ENCODE measurements around the gene ITGA1.
A peak's percentile ranks its signal among the peaks of the same experiment; 100 is the strongest.

The ITGA1 gene

GRCh38 chr5:52804981-52805380 is 17.3 kb downstream of the ITGA1 start:
- H3K27ac ChIP-seq (ENCODE audit: insufficient read depth in 1 of 2, low read depth in 1 of 2, low read length in 2 of 2, poor library complexity in 1 of 2, severe bottlenecking in 2 of 2): no peak overlapping the region
- CTCF ChIA-PET: interaction anchor here (1.0 kb wide), 1 partner anchor 45 kb away, joined by 3 read pairs; no protein-coding TSS in a partner anchor
- no peaks in the 10 kb centered on the region for H3K9me3 ChIP-seq (ENCODE audit: control extremely low read depth in 1 of 5, control insufficient read depth in 4 of 5, insufficient read depth in 2 of 5, low read depth in 1 of 5, low read length in 4 of 5)
- peaks cover 14 to 34% (median 24%) of the 10 kb centered on the region in 4 experiments for H3K4me1 ChIP-seq (ENCODE audit: control extremely low read depth in 1 of 4, control insufficient read depth in 4 of 4, insufficient read depth in 4 of 4, low read length in 3 of 4)
- no CpG with 5 or more reads among the region's 2 CpGs for WGBS (ENCODE audit: insufficient coverage)
- POLR2A ChIA-PET: no interaction called here
- H3K27me3 ChIP-seq (replicated peaks in 2 of 5; ENCODE audit: control insufficient read depth in 4 of 5, insufficient read depth in 5 of 5, low read length in 4 of 5): no peaks in the 10 kb centered on the region
- H3K36me3 ChIP-seq (ENCODE audit: control insufficient read depth in 4 of 4, insufficient read depth in 4 of 4, low read length in 3 of 4): peaks cover 0 to 9% (median 5%) of the 10 kb centered on the region in 4 experiments
- DNase-seq: no peak
- H3K4me3 ChIP-seq (ENCODE audit: control insufficient read depth in 1 of 7, extremely low read depth in 1 of 7, insufficient read depth in 4 of 7, low read depth in 2 of 7, low read length in 6 of 7): no peak overlapping the region

DNA sequence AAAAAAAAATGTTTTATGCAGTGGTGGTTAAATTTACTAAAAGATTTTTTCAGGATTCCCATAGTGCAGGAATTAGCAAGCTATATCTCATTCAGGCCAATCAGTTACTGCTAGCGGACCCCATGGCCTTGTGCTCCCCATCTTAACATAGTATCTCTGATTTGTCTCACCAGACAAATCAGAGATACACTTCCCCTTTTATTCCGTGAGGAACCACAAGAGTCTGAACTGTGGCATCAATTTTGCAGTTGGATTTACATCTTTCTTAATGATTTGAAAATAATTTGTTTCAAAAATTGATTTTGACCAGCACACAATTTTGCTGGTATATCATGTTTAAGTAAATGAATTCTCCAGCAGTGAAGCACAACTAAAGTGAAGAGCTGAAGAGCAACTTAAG is 17.9 kb downstream of the ITGA1 start:
- Histone ChIP-seq H3K4me3 (ENCODE audit: control insufficient read depth in 1 of 7, extremely low read depth in 1 of 7, insufficient read depth in 4 of 7, low read depth in 2 of 7, low read length in 6 of 7) (no peak overlapping the region), H3K9me3 (ENCODE audit: control extremely low read depth in 1 of 5, control insufficient read depth in 4 of 5, insufficient read depth in 2 of 5, low read depth in 1 of 5, low read length in 4 of 5) (no peaks in the 10 kb centered on the region), H3K4me1 (ENCODE audit: control extremely low read depth in 1 of 4, control insufficient read depth in 4 of 4, insufficient read depth in 4 of 4, low read length in 3 of 4) (peaks cover 16 to 30% (median 20%) of the 10 kb centered on the region in 4 experiments), H3K27ac (ENCODE audit: insufficient read depth in 1 of 2, low read depth in 1 of 2, low read length in 2 of 2, poor library complexity in 1 of 2, severe bottlenecking in 2 of 2) (no peak overlapping the region), H3K36me3 (ENCODE audit: control insufficient read depth in 4 of 4, insufficient read depth in 4 of 4, low read length in 3 of 4) (peaks cover 0 to 9% (median 5%) of the 10 kb centered on the region in 4 experiments), H3K27me3 (replicated peaks in 2 of 5; ENCODE audit: control insufficient read depth in 4 of 5, insufficient read depth in 5 of 5, low read length in 4 of 5) (no peaks in the 10 kb centered on the region)
- CTCF ChIA-PET: no interaction called here
- no CpG with 5 or more reads among the region's 2 CpGs for WGBS (ENCODE audit: insufficient coverage)
- peak in 2 of 3 donors; percentile 18 to 41 for DNase-seq
- POLR2A ChIA-PET: no interaction called here

DNA sequence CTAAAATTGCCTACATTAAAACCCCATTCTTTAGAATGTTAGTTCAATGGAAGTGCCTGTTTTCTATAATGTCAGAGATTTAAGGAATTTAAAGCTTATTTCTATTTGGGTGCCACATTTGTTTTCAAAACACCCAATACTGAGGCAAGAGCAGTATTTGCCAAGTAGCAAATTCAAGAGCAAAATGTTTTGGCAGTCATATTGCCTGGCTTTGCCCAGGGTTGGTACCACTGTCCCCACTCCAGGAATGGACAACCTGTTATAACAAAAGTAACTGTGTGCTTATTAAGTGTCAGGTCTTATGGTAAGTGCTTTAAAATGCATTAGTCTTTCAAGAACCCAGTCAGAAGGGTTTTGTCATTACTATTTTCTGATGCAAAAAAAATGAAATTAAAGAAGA is 19.3 kb downstream of the ITGA1 start:
- ChIA-PET CTCF (interaction anchor here (0.7 kb wide), 1 partner anchor 8 kb away, joined by 3 read pairs; no protein-coding TSS in a partner anchor), POLR2A (no interaction called here)
- H3K36me3 ChIP-seq (ENCODE audit: control insufficient read depth in 4 of 4, insufficient read depth in 4 of 4, low read length in 3 of 4): peaks cover 0 to 4% (median 2%) of the 10 kb centered on the region in 4 experiments
- no peak overlapping the region for H3K4me3 ChIP-seq (ENCODE audit: control insufficient read depth in 1 of 7, extremely low read depth in 1 of 7, insufficient read depth in 4 of 7, low read depth in 2 of 7, low read length in 6 of 7)
- peaks cover 6 to 18% (median 11%) of the 10 kb centered on the region in 4 experiments for H3K4me1 ChIP-seq (ENCODE audit: control extremely low read depth in 1 of 4, control insufficient read depth in 4 of 4, insufficient read depth in 4 of 4, low read length in 3 of 4)
- DNase-seq: no peak
- H3K27me3 ChIP-seq (replicated peaks in 2 of 5; ENCODE audit: control insufficient read depth in 4 of 5, insufficient read depth in 5 of 5, low read length in 4 of 5): no peaks in the 10 kb centered on the region
- H3K9me3 ChIP-seq (ENCODE audit: control extremely low read depth in 1 of 5, control insufficient read depth in 4 of 5, insufficient read depth in 2 of 5, low read depth in 1 of 5, low read length in 4 of 5): no peaks in the 10 kb centered on the region
- no peak overlapping the region for H3K27ac ChIP-seq (ENCODE audit: insufficient read depth in 1 of 2, low read depth in 1 of 2, low read length in 2 of 2, poor library complexity in 1 of 2, severe bottlenecking in 2 of 2)

DNA sequence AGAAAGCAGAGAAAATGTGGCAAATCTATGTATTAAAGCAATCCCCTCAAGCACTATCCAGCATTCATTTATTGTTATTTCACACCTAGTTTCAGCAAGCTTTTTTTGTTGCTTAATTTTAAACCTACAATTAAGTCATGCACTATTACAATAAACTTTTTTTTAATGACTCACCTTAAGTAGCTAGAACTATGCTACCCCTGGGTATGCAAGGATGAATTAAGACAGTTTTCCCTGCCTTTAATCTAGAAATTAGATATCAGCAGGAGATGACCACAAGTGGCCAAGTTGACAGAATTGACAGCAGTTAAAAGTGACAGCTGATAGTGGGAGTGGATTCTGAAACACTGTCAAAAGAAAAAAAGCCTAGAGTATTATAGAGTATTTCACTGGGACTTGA is 20.0 kb downstream of the ITGA1 start:
- no peak overlapping the region for H3K4me3 ChIP-seq (ENCODE audit: control insufficient read depth in 1 of 7, extremely low read depth in 1 of 7, insufficient read depth in 4 of 7, low read depth in 2 of 7, low read length in 6 of 7)
- no peak overlapping the region for H3K27ac ChIP-seq (ENCODE audit: insufficient read depth in 1 of 2, low read depth in 1 of 2, low read length in 2 of 2, poor library complexity in 1 of 2, severe bottlenecking in 2 of 2)
- no peak for DNase-seq
- H3K36me3 ChIP-seq (ENCODE audit: control insufficient read depth in 4 of 4, insufficient read depth in 4 of 4, low read length in 3 of 4): peaks cover 0 to 4% (median 2%) of the 10 kb centered on the region in 4 experiments
- ChIA-PET POLR2A (no interaction called here), CTCF (interaction anchor here (0.7 to 0.9 kb wide), 3 partner anchors 9 to 38 kb away, joined by 3 read pairs; no protein-coding TSS in a partner anchor)
- peaks cover 6 to 12% (median 8%) of the 10 kb centered on the region in 4 experiments for H3K4me1 ChIP-seq (ENCODE audit: control extremely low read depth in 1 of 4, control insufficient read depth in 4 of 4, insufficient read depth in 4 of 4, low read length in 3 of 4)
- no peaks in the 10 kb centered on the region for H3K27me3 ChIP-seq (replicated peaks in 2 of 5; ENCODE audit: control insufficient read depth in 4 of 5, insufficient read depth in 5 of 5, low read length in 4 of 5)
- H3K9me3 ChIP-seq (ENCODE audit: control extremely low read depth in 1 of 5, control insufficient read depth in 4 of 5, insufficient read depth in 2 of 5, low read depth in 1 of 5, low read length in 4 of 5): no peaks in the 10 kb centered on the region

GRCh38 chr5:52808316-52808901 is 20.7 kb downstream of the ITGA1 start:
- no peak for DNase-seq
- no peak overlapping the region for H3K27ac ChIP-seq (ENCODE audit: insufficient read depth in 1 of 2, low read depth in 1 of 2, low read length in 2 of 2, poor library complexity in 1 of 2, severe bottlenecking in 2 of 2)
- peaks cover 0 to 3% (median 0%) of the 10 kb centered on the region in 4 experiments for H3K36me3 ChIP-seq (ENCODE audit: control insufficient read depth in 4 of 4, insufficient read depth in 4 of 4, low read length in 3 of 4)
- WGBS (ENCODE audit: insufficient coverage): 100% methylated on average over 1 of the region's 2 CpGs
- CTCF ChIA-PET: interaction anchor here (0.8 to 0.9 kb wide), 2 partner anchors 17 to 38 kb away, joined by 3 read pairs; no protein-coding TSS in a partner anchor
- peaks cover 6 to 8% (median 8%) of the 10 kb centered on the region in 4 experiments for H3K4me1 ChIP-seq (ENCODE audit: control extremely low read depth in 1 of 4, control insufficient read depth in 4 of 4, insufficient read depth in 4 of 4, low read length in 3 of 4)
- POLR2A ChIA-PET: no interaction called here
- H3K4me3 ChIP-seq (ENCODE audit: control insufficient read depth in 1 of 7, extremely low read depth in 1 of 7, insufficient read depth in 4 of 7, low read depth in 2 of 7, low read length in 6 of 7): no peak overlapping the region
- H3K27me3 ChIP-seq (replicated peaks in 2 of 5; ENCODE audit: control insufficient read depth in 4 of 5, insufficient read depth in 5 of 5, low read length in 4 of 5): no peaks in the 10 kb centered on the region
- H3K9me3 ChIP-seq (ENCODE audit: control extremely low read depth in 1 of 5, control insufficient read depth in 4 of 5, insufficient read depth in 2 of 5, low read depth in 1 of 5, low read length in 4 of 5): no peaks in the 10 kb centered on the region

DNA sequence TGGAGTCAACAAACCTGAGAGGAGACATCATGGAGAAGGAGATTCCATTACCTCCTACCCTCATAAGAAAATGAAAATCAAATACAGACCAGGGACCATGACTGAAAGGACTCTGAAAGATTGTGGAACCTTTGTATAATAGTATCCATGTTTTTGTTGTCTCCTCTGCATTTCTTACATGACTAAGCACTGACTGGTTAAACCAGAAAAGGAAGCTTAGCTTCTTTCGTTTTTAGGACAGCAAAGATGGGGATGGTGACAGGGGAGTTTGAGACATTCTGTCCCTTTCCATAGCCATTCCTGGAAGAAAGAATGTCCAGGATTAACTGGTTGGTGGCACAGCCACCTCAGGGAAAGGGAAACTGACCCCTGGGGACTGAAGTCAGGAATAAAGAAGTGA is 22.2 kb downstream of the ITGA1 start:
- H3K4me1 ChIP-seq (ENCODE audit: control extremely low read depth in 1 of 4, control insufficient read depth in 4 of 4, insufficient read depth in 4 of 4, low read length in 3 of 4): peaks cover 5 to 6% (median 5%) of the 10 kb centered on the region in 4 experiments
- no peaks in the 10 kb centered on the region for H3K27me3 ChIP-seq (replicated peaks in 2 of 5; ENCODE audit: control insufficient read depth in 4 of 5, insufficient read depth in 5 of 5, low read length in 4 of 5)
- DNase-seq: peak in 2 of 3 donors; percentile 57 to 65
- ChIA-PET CTCF (no interaction called here), POLR2A (no interaction called here)
- H3K9me3 ChIP-seq (ENCODE audit: control extremely low read depth in 1 of 5, control insufficient read depth in 4 of 5, insufficient read depth in 2 of 5, low read depth in 1 of 5, low read length in 4 of 5): no peaks in the 10 kb centered on the region
- no peak overlapping the region for H3K4me3 ChIP-seq (ENCODE audit: control insufficient read depth in 1 of 7, extremely low read depth in 1 of 7, insufficient read depth in 4 of 7, low read depth in 2 of 7, low read length in 6 of 7)
- H3K36me3 ChIP-seq (ENCODE audit: control insufficient read depth in 4 of 4, insufficient read depth in 4 of 4, low read length in 3 of 4): no peaks in the 10 kb centered on the region
- H3K27ac ChIP-seq (ENCODE audit: insufficient read depth in 1 of 2, low read depth in 1 of 2, low read length in 2 of 2, poor library complexity in 1 of 2, severe bottlenecking in 2 of 2): no peak overlapping the region
- no CpG with 5 or more reads among the region's 1 CpG for WGBS (ENCODE audit: insufficient coverage)

DNA sequence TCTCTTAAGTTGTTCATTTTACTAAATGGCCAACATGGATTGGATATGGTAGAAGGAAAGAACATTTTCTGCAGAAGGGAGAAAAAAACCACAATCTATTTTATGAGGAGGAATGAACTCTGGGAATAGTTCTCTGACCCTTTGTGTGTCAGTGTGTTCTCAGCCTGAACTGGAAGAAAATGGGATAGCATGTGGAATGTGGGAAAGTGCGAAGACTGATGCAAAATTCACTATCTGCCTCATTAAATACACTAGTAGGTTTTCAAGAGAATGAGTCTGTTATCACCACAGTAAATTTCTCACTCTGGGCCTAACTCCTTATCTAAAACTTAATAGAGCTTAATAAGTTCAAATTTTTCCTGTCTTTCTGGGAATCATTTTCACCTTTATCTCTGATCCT is 22.7 kb downstream of the ITGA1 start:
- H3K4me1 ChIP-seq (ENCODE audit: control extremely low read depth in 1 of 4, control insufficient read depth in 4 of 4, insufficient read depth in 4 of 4, low read length in 3 of 4): peaks cover 4 to 6% (median 5%) of the 10 kb centered on the region in 4 experiments
- no peak overlapping the region for H3K27ac ChIP-seq (ENCODE audit: insufficient read depth in 1 of 2, low read depth in 1 of 2, low read length in 2 of 2, poor library complexity in 1 of 2, severe bottlenecking in 2 of 2)
- no CpG with 5 or more reads among the region's 1 CpG for WGBS (ENCODE audit: insufficient coverage)
- H3K9me3 ChIP-seq (ENCODE audit: control extremely low read depth in 1 of 5, control insufficient read depth in 4 of 5, insufficient read depth in 2 of 5, low read depth in 1 of 5, low read length in 4 of 5): no peaks in the 10 kb centered on the region
- POLR2A ChIA-PET: no interaction called here
- no peak overlapping the region for H3K4me3 ChIP-seq (ENCODE audit: control insufficient read depth in 1 of 7, extremely low read depth in 1 of 7, insufficient read depth in 4 of 7, low read depth in 2 of 7, low read length in 6 of 7)
- CTCF ChIA-PET: no interaction called here
- no peaks in the 10 kb centered on the region for H3K36me3 ChIP-seq (ENCODE audit: control insufficient read depth in 4 of 4, insufficient read depth in 4 of 4, low read length in 3 of 4)
- no peak for DNase-seq
- no peaks in the 10 kb centered on the region for H3K27me3 ChIP-seq (replicated peaks in 2 of 5; ENCODE audit: control insufficient read depth in 4 of 5, insufficient read depth in 5 of 5, low read length in 4 of 5)
